MCF 10A (cell line): ENCODE measurements around the gene COQ6. TPM values are rescaled to one million over a fixed set of nuclear protein-coding genes. Genes with fewer than 3 reads are reported as not detected.
A peak's percentile ranks its signal among the peaks of the same experiment; 100 is the strongest.

Source experiments
- BruUV-seq: library from RNA; stranded (reverse); fragments of 400-500 nt; replicated peaks from 2 replicates; lab custom pipeline; 2021; lab: Mats Ljungman, UMichigan
- CTCF ChIA-PET: fragments of 300-600 bp; sonication (Branson Sonifier 250); formaldehyde crosslinking; extraction: SDS; loops from one replicate; lab custom pipeline; 2021; ENCODE audit warnings: antibody characterized with exemption, inconsistent platforms; lab: Yijun Ruan, JAX
- POLR2A ChIA-PET: fragments of 300-600, 350-650 bp; sonication (Branson Sonifier 250); formaldehyde crosslinking; extraction: SDS; loops from one replicate; lab custom pipeline; 2020; ENCODE audit warnings: antibody characterized with exemption, inconsistent platforms; lab: Yijun Ruan, JAX
- DNase-seq: peaks from one replicate; pipeline ENCODE4 v3.0.0-alpha.2; 2018; ENCODE audit not compliant: unreplicated experiment
- H3K27ac Mint-ChIP-seq: one replicate; pipeline ENCODE4 v1.8.0; 2022; ENCODE audit warnings: mild to moderate bottlenecking, low read depth, mixed read lengths; ENCODE audit not compliant: unreplicated experiment
- H3K27me3 Mint-ChIP-seq: one replicate; pipeline ENCODE4 v1.8.0; 2022; ENCODE audit warnings: mixed read lengths; ENCODE audit not compliant: insufficient read depth, unreplicated experiment
- H3K36me3 Mint-ChIP-seq: one replicate; pipeline ENCODE4 v1.8.0; 2022; ENCODE audit warnings: mild to moderate bottlenecking, moderate library complexity, mixed read lengths; ENCODE audit not compliant: insufficient read depth, unreplicated experiment
- H3K4me1 Mint-ChIP-seq: one replicate; pipeline ENCODE4 v1.8.0; 2022; ENCODE audit warnings: mixed read lengths; ENCODE audit not compliant: insufficient read depth, unreplicated experiment
- H3K4me3 Mint-ChIP-seq: one replicate; pipeline ENCODE4 v1.8.0; 2022; ENCODE audit warnings: mild to moderate bottlenecking, moderate library complexity, mixed read lengths; ENCODE audit not compliant: unreplicated experiment
- H3K9me3 Mint-ChIP-seq: one replicate; pipeline ENCODE4 v1.8.0; 2022; ENCODE audit warnings: mixed read lengths; ENCODE audit not compliant: unreplicated experiment
- intact Hi-C: fragments of 100-400 bp; cut with micrococcal nuclease; formaldehyde crosslinking; loops from 2 replicates; pipeline ENCODE4 v1.14.1; 2022
- total RNA-seq: library from RNA; stranded (reverse); gene quantifications from 2 replicates; pipeline ENCODE4 v1.2.3, GENCODE V29; 2022
- TF ChIP-seq, protein P1 (sequence below): fragments of 200-600 bp; IDR thresholded peaks from one replicate; pipeline ENCODE4 v1.8.0; 2022; ENCODE audit warnings: antibody characterized with exemption, mild to moderate bottlenecking; ENCODE audit not compliant: unreplicated experiment

COQ6 gene
- total RNA-seq, 1 experiment from 2014 or later, result 25.5 TPM

DNA sequence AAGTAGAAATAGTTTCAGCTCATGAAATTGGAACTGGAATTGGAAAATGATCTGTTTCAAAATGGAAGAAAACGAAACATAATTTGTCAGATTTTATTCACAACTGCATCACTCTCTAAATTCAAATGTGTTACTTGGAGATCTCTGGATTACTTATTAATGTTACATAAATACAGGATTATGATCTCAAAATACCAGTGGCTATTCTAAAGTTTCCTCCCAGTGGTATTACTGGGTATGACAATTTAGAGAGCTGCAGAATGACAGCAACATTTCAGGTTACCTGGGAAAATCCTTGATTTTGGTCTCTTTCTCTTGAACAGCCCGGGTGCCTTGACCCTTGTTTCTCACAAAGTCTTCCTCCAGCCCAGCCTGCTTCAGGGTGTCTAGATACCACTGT lies 14.4 kb upstream of the COQ6 start:
- POLR2A ChIA-PET, result interaction anchor here (0.7 to 1.4 kb wide), 8 partner anchors 8 to 615 kb away, joined by 3 to 5 read pairs (median 3); partner anchors contain the start of genes COQ6, FAM161B and PTGR2
- no peak overlapping the region for H3K27ac Mint-ChIP-seq
- no TSS peak for BruUV-seq
- CTCF ChIA-PET, result interaction anchor here (0.6 to 1.0 kb wide), 5 partner anchors 12 to 160 kb away, joined by 3 to 6 read pairs (median 4); no protein-coding TSS in a partner anchor
- H3K4me1 Mint-ChIP-seq, result no peaks in the 10 kb centered on the region
- intact Hi-C loops, result no loop called here
- peaks cover 63% of the 10 kb centered on the region for H3K36me3 Mint-ChIP-seq
- H3K9me3 Mint-ChIP-seq, result no peaks in the 10 kb centered on the region
- TF ChIP-seq, protein P1, sequence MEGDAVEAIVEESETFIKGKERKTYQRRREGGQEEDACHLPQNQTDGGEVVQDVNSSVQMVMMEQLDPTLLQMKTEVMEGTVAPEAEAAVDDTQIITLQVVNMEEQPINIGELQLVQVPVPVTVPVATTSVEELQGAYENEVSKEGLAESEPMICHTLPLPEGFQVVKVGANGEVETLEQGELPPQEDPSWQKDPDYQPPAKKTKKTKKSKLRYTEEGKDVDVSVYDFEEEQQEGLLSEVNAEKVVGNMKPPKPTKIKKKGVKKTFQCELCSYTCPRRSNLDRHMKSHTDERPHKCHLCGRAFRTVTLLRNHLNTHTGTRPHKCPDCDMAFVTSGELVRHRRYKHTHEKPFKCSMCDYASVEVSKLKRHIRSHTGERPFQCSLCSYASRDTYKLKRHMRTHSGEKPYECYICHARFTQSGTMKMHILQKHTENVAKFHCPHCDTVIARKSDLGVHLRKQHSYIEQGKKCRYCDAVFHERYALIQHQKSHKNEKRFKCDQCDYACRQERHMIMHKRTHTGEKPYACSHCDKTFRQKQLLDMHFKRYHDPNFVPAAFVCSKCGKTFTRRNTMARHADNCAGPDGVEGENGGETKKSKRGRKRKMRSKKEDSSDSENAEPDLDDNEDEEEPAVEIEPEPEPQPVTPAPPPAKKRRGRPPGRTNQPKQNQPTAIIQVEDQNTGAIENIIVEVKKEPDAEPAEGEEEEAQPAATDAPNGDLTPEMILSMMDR, result peak; percentile 22
- H3K27me3 Mint-ChIP-seq, result no peaks in the 10 kb centered on the region
- no peak overlapping the region for H3K4me3 Mint-ChIP-seq
- peak; percentile 20 for DNase-seq

DNA sequence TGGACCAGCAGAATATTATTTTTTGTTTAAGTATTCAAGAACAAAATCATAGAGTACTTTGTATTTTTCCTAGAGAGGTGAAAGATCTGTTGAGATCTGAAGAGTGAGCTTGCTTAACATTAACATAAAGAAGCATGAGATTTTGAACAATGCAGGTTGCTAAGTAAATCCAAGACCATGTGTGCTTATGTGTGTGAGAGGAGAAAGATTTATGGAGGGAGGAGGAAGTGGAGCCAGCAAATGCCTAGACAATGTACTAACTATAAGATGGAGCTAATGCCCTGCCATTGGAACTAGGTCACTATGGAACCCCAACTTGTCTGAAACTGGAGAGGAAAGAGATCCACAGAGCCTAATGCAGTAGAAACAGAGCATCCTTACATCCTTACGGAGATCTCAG lies 13.6 kb upstream of the COQ6 start:
- BruUV-seq, result no TSS peak
- Mint-ChIP-seq H3K27ac (no peak overlapping the region), H3K4me1 (no peaks in the 10 kb centered on the region), H3K36me3 (peaks cover 54% of the 10 kb centered on the region), H3K27me3 (no peaks in the 10 kb centered on the region), H3K4me3 (no peak overlapping the region), H3K9me3 (no peaks in the 10 kb centered on the region)
- ChIA-PET POLR2A (interaction anchor here (1.1 to 1.4 kb wide), 3 partner anchors 11 to 24 kb away, joined by 3 to 4 read pairs (median 3); no protein-coding TSS in a partner anchor), CTCF (interaction anchor here (0.6 kb wide), 2 partner anchors 155 to 244 kb away, joined by 3 to 4 read pairs; no protein-coding TSS in a partner anchor)
- intact Hi-C loops, result no loop called here
- no peak for DNase-seq
- TF ChIP-seq, protein P1, result no peak

DNA sequence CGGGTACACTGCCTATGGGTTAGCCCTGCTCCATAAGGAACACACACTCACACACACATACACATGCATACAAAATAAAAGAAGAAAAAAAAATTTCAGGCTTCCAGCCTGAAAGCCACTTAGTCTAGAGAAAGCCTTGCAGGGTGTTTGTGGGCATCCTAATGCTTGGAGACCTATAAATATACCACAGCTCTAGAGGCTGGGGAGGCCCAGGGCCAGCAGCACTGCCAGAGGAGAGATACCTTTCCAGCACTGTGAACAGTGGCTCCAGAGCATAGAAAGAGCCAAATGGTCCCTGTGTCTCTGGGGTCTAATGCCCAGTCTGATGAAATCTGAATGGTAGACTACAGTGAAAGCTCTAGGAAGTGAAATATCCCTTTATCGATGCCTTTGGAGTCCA lies 13.1 kb upstream of the COQ6 start:
- ChIA-PET POLR2A (interaction anchor here (0.6 to 1.1 kb wide), 2 partner anchors 10 to 45 kb away, joined by 4 read pairs; no protein-coding TSS in a partner anchor), CTCF (interaction anchor here (0.6 kb wide), 2 partner anchors 156 to 244 kb away, joined by 3 to 4 read pairs; no protein-coding TSS in a partner anchor)
- Mint-ChIP-seq H3K4me3 (no peak overlapping the region), H3K4me1 (no peaks in the 10 kb centered on the region), H3K9me3 (no peaks in the 10 kb centered on the region), H3K27me3 (no peaks in the 10 kb centered on the region), H3K36me3 (peaks cover 49% of the 10 kb centered on the region), H3K27ac (no peak overlapping the region)
- no TSS peak for BruUV-seq
- intact Hi-C loops, result no loop called here
- TF ChIP-seq, protein P1, result no peak
- no peak for DNase-seq

DNA sequence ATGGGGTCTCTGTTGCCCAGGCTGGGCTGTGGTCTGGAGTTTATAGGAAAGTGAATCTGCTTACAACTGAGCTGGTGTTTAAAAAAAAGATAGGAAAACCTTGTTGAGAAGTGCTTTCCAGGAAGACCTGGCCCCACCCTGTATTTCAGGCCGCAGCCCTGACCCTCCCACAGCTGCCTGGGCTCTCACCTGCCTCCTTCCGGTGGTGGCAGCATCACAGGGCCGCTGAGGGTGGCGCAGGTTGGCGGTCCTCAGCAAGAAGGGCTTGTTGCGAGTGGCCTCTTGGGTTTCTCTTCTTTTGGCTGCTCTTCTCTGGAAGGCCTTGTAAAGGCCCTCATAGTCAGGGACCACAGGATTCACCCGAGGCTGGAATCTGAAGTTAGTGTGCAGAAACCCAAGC lies 7.9 kb upstream of the COQ6 start:
- H3K4me3 Mint-ChIP-seq, result no peak overlapping the region
- H3K27me3 Mint-ChIP-seq, result no peaks in the 10 kb centered on the region
- peaks cover 11% of the 10 kb centered on the region for H3K4me1 Mint-ChIP-seq
- BruUV-seq, result no TSS peak
- no peak overlapping the region for H3K27ac Mint-ChIP-seq
- H3K36me3 Mint-ChIP-seq, result peaks cover 24% of the 10 kb centered on the region
- intact Hi-C loops, result no loop called here
- ChIA-PET CTCF (interaction anchor here (0.6 kb wide), 2 partner anchors 145 to 204 kb away, joined by 3 to 5 read pairs; no protein-coding TSS in a partner anchor), POLR2A (interaction anchor here (0.5 to 1.3 kb wide), 3 partner anchors 8 to 57 kb away, joined by 4 to 6 read pairs (median 4); partner anchors contain the start of genes COQ6 and FAM161B)
- TF ChIP-seq, protein P1, result no peak
- no peak for DNase-seq
- H3K9me3 Mint-ChIP-seq, result no peaks in the 10 kb centered on the region
